Measurements from ENCODE around the gene ZNF232.
A peak's percentile ranks its signal among the peaks of the same experiment; 100 is the strongest.
"Not testable (repeated sequence)": the region's sequence is repeated elsewhere in the genome, so short reads cannot be mapped to it uniquely, and the experiment has no call there.

Gene ZNF232

DNA sequence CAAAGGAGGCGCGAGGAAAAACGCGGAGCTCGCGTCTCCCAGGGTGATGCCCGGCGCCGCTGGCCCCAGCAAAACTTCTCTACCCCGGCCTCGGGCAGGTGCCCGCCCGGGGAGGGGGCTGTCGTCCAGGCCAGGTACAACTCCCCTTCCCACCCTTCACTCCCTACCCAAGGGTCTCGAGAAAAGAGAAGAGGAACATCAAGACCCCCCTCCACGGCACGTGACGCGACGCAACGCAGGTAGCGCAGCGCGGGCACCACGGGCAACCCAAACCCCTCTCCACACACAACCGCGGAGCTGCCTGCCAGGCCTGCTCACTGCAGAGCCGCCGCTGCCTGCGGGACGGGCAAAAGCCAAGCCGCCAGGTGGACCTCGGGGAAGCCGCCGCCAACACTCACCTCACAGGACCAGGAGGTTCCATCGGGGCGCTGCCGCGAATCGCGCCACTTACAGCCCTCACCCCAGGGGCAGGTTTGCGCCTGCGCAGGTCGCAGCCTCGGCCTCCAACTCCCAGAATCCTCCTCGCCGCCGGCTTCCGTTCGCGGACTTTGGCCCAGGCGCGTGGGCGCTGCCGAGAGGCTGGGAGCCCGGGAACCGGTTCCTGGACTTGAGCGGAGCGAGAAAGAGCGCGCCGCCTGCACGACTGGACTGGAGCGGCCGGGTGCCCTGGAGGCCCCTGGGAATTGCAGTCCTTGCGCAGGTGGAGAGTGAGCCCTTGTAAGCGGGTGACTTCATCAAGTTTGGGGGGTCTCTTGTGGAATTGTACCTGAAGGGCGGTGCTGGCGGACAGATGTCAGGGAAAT is at the start of gene ZNF232:
ZNF232 (minus strand) TSS at position 477 of the 803 bp plus-strand sequence; CDS start at position 421, 56 bp downstream.
- DNase-seq (ENCODE audit: low read depth in 2 of 2): peak; percentile 92 to 93

- DNase-seq (ENCODE audit: low read depth in 2 of 2): not testable (repeated sequence)
These were observed 49.0 kb upstream of the ZNF232 start for GRCh38 chr17:5160702-5161101.

DNA sequence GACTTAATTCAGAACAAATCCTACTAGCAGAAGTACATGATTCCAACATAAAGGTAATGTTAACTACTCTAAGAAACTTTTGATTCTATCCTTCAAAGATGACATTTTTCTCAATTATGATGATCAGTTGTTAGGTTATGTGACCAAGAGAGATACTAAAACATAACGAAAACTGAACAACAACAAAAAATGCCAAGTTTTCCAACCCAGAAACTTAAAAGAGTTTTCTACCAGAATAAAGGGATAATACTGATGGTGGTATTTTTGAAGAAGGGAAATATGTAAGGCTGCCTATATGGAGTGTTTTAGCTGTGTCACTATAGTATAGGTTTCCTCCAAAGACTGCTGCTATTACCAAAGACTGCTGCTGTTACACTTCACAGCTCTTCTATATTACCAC is 34.4 kb upstream of the ZNF232 start:
- not testable (repeated sequence) for DNase-seq (ENCODE audit: low read depth in 2 of 2)

- not testable (repeated sequence) for DNase-seq (ENCODE audit: low read depth in 2 of 2)
These were observed 31.2 kb upstream of the ZNF232 start for GRCh38 chr17:5142877-5143276.

DNA sequence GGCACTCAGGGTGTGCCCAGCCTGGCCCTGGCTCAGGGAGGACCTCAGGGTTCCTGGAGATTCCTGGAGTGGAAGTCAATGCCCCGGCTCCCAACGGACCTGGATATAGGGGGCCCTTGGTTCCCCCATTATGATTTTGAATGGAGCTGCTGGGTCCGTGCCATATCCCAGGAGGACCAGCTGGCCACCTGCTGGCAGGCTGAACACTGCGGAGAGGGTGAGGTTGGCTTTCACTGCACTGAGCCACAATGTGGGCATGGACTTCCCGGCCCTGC is 27.7 kb upstream of the ZNF232 start:
- DNase-seq (ENCODE audit: low read depth in 2 of 2): no peak

DNA sequence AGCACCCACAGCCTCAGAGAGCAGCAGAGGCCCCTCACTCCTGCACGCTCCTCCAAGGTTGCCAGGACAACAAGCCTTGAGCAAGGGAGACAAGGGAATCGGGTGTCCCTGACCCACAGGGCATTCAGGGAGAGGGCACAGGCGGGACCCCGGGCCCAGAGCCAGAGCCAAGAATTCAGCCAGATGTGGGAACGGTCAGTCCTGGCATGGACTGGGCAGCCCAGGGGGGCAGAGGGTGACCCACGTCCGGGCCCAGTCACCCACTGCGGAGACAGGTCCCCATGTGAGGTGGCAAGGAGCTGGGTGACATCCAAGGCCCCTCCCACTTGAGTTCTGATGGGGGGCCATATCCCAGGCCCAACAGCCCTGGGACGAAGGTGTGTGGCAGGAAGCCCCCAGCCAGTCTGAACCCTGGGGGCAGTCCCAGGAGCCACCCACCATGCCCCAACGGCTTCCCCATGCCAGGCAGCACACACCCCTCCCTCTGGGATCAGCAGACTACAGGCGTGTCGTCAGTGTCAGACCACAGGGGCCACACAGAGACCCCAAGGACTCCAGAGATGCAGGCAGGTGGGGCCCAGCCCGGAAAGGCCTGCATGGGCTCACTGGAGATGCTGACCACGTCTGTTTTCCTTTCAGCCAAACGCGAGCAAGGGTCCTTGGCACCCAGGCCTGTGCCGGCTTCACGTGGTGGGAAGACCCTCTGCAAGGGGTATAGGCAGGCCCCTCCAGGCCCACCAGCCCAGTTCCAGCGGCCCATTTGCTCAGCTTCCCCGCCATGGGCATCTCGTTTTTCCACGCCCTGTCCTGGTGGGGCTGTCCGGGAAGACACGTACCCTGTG is 27.2 kb upstream of the ZNF232 start:
- DNase-seq (ENCODE audit: low read depth in 2 of 2): no peak

- not testable (repeated sequence) for DNase-seq (ENCODE audit: low read depth in 2 of 2)
These were observed 26.5 kb upstream of the ZNF232 start for GRCh38 chr17:5138198-5138544.

DNA sequence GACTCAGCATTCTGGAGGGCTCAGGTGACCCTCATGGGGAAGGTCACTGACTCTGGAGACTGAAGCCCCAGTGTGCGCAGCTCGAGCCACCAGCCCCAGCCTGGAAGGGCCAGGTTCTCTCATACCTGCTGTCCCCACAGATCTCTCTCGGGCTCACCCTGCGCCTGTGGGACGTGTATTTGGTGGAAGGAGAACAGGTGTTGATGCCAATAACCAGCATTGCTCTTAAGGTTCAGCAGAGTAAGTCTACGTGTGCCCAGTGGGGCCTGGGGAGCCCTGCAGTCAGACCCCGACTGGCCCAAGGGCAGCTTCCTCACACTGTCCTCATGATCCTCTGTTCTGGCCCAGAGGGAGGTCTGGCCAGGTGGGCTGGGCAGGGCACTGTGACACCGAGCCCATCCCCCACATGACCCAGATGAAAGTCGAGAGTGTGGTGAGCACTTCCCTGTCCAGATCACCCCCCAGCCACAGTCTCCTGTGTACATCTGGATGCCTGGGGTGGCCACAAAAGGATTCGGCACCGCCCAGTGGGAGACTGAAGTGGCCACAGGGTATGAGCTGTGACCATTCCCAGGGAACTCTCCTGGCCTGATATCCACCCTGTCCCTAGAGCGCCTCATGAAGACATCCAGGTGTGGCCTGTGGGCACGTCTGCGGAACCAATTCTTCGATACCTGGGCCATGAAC is 26.0 kb upstream of the ZNF232 start:
- not testable (repeated sequence) for DNase-seq (ENCODE audit: low read depth in 2 of 2)

- DNase-seq (ENCODE audit: low read depth in 2 of 2): not testable (repeated sequence)
These were observed 25.1 kb upstream of the ZNF232 start for GRCh38 chr17:5136580-5137412.

GRCh38 chr17:5135726-5136579 is 24.3 kb upstream of the ZNF232 start:
- no peak for DNase-seq (ENCODE audit: low read depth in 2 of 2)

- DNase-seq (ENCODE audit: low read depth in 2 of 2): not testable (repeated sequence)
These were observed 23.5 kb upstream of the ZNF232 start for GRCh38 chr17:5135131-5135712.

DNA sequence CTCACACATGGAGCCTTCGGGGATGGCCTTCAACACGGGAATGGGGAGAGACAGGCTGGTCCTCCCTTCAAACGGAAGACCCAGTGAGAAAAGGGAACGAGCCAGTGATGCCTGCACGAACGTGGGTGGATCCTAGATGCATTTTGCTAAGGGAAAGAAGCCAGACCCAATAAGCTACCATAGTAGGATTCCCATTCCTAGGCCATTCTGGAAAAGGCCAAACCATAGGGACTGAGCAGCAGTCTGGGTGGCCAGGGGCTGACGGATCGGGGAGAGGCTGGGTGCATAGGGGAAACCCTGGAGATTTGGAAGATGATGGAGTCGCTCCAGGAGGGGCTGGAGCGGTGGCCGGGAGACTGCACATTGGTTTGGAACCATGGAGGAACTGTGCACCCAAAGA is 22.9 kb upstream of the ZNF232 start:
- DNase-seq (ENCODE audit: low read depth in 2 of 2): not testable (repeated sequence)

GRCh38 chr17:5133961-5134360 is 22.3 kb upstream of the ZNF232 start:
- not testable (repeated sequence) for DNase-seq (ENCODE audit: low read depth in 2 of 2)

- DNase-seq (ENCODE audit: low read depth in 2 of 2): no peak
These were observed 21.6 kb upstream of the ZNF232 start for GRCh38 chr17:5133311-5133710.

DNA sequence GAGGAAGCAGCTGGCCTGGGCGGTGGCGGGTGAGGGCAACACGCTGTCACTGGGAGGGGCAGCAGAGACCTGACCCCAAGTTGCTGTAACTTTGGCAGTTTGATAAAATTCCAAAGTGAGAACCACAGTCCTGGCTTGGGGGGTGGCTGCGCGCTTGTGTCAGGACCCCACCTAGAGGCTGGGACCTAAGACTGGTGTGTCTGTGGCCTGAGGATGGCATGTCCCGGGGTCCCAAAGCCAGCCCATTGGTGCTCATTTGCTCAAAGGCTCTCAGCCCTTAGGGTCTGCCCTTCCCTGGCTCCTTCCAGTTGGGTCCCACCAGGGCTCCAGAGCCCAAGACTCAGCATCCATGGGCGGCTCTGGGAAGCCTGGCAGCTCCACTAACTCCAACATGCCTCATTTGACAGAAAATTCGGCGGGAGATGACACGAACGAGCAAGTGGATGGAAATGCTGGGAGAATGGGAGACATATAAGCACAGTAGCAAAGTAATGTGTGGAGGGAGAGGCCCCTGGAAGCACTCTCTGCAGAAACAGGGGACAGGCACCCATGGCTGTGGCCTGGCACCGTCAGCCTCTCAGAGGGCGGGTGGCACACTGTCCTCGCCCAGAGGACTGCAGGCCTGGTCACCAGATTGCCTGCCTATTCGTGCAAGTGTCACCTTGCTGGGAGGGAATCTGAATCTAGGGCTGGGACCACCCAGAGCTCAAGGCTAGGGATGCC is 21.0 kb upstream of the ZNF232 start:
- DNase-seq (ENCODE audit: low read depth in 2 of 2): not testable (repeated sequence)

DNA sequence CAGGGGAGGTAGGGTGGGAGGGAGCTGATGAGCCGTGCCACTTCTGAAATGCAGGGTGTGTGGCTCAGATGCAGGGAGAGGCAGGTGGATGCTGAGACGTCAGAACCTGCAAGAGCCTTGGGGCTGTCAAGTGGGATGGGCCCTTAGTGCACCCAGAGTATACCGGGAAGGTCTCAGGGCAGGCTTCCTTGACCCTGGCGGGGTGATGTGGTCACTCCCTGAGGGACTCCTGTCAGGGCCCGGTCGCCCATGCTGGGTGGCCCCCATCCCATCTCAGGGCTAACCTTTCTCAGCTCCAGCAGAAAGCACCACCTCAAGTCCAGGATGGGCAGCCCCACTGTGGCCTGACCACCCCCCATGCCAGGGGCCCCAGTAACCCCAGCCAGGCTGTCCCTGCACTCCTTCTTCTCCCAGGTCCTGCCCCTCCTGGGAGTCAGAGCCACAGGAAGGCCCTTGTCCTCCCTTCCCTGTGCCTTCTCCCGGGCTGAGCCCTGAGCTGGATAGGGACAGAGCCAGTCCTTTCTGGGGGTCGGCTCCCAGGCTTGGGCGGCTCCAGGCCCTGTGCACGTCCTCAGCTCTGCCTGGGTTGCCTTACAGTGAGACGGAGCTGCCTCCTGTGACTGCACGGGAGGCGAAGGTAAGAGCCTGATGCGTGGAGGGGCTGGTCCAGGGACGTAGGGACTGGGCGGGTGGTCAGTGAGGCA is 20.3 kb upstream of the ZNF232 start:
- not testable (repeated sequence) for DNase-seq (ENCODE audit: low read depth in 2 of 2)

DNA sequence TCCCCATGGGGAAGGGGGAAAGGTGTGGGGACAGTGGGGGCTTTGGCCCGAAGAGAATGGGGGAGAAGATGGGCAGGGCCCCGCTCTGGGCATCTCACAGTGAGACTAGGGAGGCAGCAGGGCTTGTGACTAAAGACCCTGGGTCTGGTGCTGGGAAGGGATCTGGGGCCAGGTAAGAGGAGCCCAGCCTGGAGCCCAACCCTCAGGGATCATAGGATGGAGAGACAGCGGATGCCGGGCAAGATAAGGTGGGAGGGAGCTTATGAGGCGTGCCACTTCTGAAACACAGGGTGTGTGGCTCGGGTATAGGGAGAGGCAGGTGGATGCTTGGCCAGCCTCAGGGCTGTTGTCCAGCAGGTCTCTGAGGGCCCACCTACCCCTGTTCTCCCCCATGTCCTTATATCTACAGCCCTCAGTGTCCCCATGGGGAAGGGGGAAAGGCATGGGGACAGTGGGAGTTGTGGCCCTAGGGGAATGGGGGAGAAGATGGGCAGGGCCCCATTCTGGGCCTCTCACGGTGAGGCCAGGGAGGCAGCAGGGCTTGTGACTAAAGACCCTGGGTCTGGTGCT is 19.6 kb upstream of the ZNF232 start:
- no peak for DNase-seq (ENCODE audit: low read depth in 2 of 2)

DNA sequence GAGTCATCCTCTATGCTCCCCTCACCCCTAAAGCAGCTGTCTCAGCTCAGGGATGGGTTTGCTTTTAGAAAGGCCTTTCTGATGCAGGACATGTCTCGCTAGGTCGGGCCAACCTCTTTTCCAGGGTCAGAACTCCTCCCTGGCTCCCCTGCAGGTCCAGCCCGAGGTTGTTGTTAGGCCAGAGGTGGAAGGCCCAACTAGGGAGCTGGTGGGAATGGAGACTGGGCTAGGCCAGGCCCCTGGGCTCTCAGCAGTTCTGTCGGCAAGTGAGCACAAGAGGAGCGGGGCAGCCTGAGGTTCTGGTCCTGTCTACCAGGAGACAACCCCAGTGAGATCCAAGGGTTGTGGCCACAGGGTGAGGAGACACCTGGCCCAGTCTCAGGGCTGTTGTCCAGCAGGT is 19.0 kb upstream of the ZNF232 start:
- DNase-seq (ENCODE audit: low read depth in 2 of 2): not testable (repeated sequence)

- not testable (repeated sequence) for DNase-seq (ENCODE audit: low read depth in 2 of 2)
These were observed 18.6 kb upstream of the ZNF232 start for GRCh38 chr17:5130261-5130660.

Data from stimulated activated CD8-positive, alpha-beta memory T cell treated with anti-CD3 and anti-CD28 coated beads, Interleukin-2, amount 100 ng/mL, for 48 hours (primary cell).